IPS-18c (cell line): Measurements from ENCODE around the gene PRKCZ.

Experiments
- H3K4me3 ChIP-seq: 2 replicates; pipeline ENCODE4 v1.7.0; 2013; ENCODE audit warnings: low read depth, mild to moderate bottlenecking, low read length, moderate library complexity; ENCODE audit not compliant: insufficient read depth
- H3K9me3 ChIP-seq: one replicate; pipeline ENCODE4 v1.6.1; 2013; ENCODE audit warnings: mild to moderate bottlenecking, low read length, moderate library complexity; ENCODE audit not compliant: control insufficient read depth, insufficient read depth

Gene PRKCZ

GRCh38 chr1:2049718-2050431, at the start of gene PRKCZ:
PRKCZ (plus strand) TSS chr1:2050411; CDS start chr1:2050631, 220 bp downstream.
- Histone ChIP-seq H3K9me3 (no peaks in the 10 kb centered on the region), H3K4me3 (peak within 1 kb of the TSS; percentile 88)

DNA sequence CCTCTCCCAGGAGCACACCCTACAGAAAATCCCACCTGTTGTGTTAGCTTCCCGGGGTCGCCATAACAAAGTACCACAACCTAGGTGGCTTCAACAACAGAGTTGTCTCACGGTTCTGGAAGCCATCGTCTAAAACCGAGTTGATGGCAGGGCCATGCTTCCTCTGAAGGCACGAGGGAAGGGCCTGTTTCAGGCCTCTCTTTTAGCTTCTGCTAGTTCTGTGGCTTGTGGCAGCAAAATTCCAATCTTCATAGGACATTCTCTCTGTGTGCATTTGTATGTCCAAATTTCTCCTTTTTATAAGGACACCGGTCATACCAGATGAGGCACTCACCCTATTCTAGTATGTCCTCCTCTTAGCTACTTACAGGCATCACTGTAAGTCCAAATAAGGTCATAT, 49.8 kb upstream of the PRKCZ start:
- H3K4me3 ChIP-seq: no peak overlapping the region
- no peaks in the 10 kb centered on the region for H3K9me3 ChIP-seq

GRCh38 chr1:2000850-2001249, 49.4 kb upstream of the PRKCZ start:
- H3K9me3 ChIP-seq: no peaks in the 10 kb centered on the region
- H3K4me3 ChIP-seq: no peak overlapping the region

- no peaks in the 10 kb centered on the region for H3K9me3 ChIP-seq
- no peak overlapping the region for H3K4me3 ChIP-seq
Observed at GRCh38 chr1:2001773-2002411, 48.3 kb upstream of the PRKCZ start.

DNA sequence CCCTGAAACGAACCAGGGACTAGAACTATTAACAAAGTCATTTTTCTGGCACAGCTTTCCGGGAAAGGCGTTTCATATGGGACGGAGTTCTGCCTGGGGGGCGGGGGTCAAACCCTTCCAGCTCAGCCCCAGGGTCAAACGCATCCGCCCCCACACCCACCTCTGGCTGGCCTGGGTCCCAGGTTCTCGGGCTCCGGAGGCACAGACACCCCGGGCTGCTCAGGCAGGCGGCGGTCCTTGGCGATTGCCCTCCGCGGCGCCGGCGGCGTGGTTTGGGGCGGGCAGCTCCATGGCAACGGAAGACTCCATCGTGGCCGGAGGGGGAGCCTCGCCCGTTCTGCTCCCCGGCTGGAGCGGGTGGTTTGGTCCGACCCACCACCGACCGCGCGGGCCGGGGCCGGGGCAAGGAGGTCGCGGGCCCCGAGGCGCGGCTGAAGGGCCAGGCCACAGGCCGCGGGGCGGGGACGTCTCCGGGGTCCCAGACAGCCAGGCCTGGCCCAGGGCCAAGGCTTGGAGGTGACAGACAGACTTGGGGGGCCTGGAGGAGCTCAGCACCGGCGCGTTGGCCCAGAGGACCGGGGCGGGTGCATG, 46.6 kb upstream of the PRKCZ start, which contains the start of gene CFAP74:
Gene CFAP74, minus strand, starts transcription at position 246 of the 591 bp plus-strand sequence. CDS start 12,830 bp downstream, outside the sequence.
- Histone ChIP-seq H3K4me3 (peak within 1 kb of the TSS; percentile 47; the same call in 1 of the 2 replicates), H3K9me3 (no peaks in the 10 kb centered on the region)

- Histone ChIP-seq H3K9me3 (no peaks in the 10 kb centered on the region), H3K4me3 (no peak overlapping the region)
Observed at GRCh38 chr1:2004856-2005255, 45.4 kb upstream of the PRKCZ start.

- Histone ChIP-seq H3K4me3 (no peak overlapping the region), H3K9me3 (no peaks in the 10 kb centered on the region)
Observed at GRCh38 chr1:2009101-2010053, 40.8 kb upstream of the PRKCZ start.

- Histone ChIP-seq H3K9me3 (peaks cover 4% of the 10 kb centered on the region), H3K4me3 (no peak overlapping the region)
Observed at GRCh38 chr1:2014181-2014580, 36.0 kb upstream of the PRKCZ start.

DNA sequence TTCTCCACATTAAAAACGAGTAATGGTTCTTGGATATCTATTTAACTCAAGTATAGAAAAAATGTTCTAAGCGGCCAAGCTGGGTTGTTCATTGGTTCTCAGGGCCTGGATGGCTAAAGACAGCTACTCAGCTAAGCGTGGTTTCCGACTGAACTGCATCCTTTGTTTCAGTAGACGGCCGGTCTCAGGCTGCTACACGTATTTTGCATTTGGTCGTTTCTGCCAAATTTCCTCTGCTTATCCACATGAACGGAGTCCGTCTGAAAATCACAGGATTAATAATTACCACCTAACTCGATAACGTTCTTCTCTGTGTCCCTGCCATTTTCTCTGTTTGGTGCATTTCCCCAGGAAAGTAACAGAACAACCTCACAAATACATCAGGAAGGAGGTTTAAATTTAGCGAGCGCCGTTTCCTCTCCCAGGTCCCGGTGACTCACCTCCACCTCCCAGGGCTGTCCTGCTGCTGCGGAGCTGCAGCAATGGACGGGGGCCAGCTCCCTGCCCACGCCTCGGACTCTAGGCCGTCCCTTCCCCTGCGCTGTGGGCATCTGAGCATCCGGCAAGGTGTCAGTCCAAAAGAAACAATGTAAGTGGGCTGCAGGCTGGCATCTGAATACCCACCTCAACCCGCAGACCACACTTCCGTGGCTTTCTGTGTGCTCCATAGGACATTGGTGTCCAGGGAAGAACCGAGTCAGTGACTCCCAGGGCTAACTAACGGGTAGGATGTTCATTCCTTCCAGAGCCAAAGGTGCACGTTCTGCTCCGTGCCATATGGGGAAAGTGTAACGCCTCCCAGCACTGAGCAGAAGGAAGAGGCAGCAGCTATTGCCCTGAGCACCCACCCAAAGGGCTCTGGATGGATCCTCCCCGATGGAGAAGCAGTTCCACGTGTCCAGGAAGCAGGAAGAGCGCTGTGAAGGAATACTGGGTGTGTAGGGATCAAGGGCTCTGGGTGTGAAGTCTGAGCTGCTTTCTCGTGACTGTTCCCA, 35.2 kb upstream of the PRKCZ start:
- Histone ChIP-seq H3K4me3 (no peak overlapping the region), H3K9me3 (peaks cover 6% of the 10 kb centered on the region)

- no peak overlapping the region for H3K4me3 ChIP-seq
- H3K9me3 ChIP-seq: peaks cover 6% of the 10 kb centered on the region
Observed at GRCh38 chr1:2016123-2016522, 34.1 kb upstream of the PRKCZ start.

GRCh38 chr1:2018217-2019171, 31.7 kb upstream of the PRKCZ start:
- H3K4me3 ChIP-seq: peak overlapping the region; percentile 36

GRCh38 chr1:2019172-2019543, 31.1 kb upstream of the PRKCZ start, which contains the start of gene GABRD:
GABRD (plus strand) TSS chr1:2019345; CDS start chr1:2019424, 79 bp downstream.
- Histone ChIP-seq H3K9me3 (peaks cover 6% of the 10 kb centered on the region), H3K4me3 (peak within 1 kb of the TSS; percentile 40)

More at GRCh38 chr1:2018217-2019171, 31.7 kb upstream of the PRKCZ start:
- H3K9me3 ChIP-seq: peaks cover 6% of the 10 kb centered on the region

DNA sequence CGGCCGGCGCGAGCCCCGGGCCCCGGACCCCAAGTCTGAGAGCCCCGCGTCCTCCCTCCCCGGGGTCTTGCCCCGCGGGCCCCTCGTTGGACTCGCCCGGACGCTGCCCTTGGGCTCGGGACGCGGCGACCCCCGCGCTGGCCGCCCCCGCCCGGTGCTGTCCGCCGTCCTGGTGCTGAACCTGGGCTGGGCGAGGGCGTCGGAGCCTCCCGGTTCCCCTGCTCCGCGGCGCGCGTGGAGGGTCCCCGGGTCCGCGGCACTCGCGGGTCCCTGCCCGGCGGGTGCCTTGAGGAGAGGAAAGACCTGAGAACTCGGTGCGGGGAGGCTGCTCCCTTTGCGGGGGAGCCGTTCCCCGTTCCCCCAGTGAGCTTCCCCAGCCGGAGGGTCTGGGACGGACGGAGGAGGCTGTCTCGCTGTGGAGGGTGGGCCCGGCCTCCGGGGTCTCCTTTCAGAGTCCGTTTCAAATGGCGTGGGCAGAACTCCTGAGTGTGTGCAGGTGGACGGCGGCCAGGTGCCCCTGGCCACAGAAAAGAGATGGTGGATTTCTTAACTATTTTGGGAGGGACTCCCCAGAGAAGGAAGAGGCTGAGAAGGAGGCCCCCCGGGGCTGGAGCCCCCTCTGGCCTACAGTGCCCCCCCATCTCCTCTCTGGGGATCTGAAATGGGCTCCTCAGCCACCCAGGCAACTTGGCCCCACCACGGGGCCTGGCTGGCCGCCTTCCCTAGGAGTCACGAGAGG, 30.5 kb upstream of the PRKCZ start:
- Histone ChIP-seq H3K9me3 (peaks cover 6% of the 10 kb centered on the region), H3K4me3 (peak overlapping the region; percentile 40)

- no peak overlapping the region for H3K4me3 ChIP-seq
- H3K9me3 ChIP-seq: peaks cover 6% of the 10 kb centered on the region
Observed at GRCh38 chr1:2020310-2020655, 29.9 kb upstream of the PRKCZ start.

GRCh38 chr1:2021550-2021949, 28.7 kb upstream of the PRKCZ start:
- Histone ChIP-seq H3K4me3 (no peak overlapping the region), H3K9me3 (peaks cover 4% of the 10 kb centered on the region)
